GM23338 (cell line): ENCODE measurements around the gene TAAR5. TPM values are rescaled to one million over a fixed set of nuclear protein-coding genes. Genes with fewer than 3 reads are reported as not detected.
"Not testable (repeated sequence)": the region's sequence is repeated elsewhere in the genome, so short reads cannot be mapped to it uniquely, and the experiment has no call there.

ENCODE experiments used
- ATAC-seq: fragments of 200-7000 bp; cut with Tn5 transposase; 3 replicates; pipeline ENCODE4 v1.9.1; 2020
- DNase-seq: peaks from one replicate; pipeline ENCODE4 v3.0.0-alpha.2; 2015; ENCODE audit warnings: low spot score
- H2AFZ ChIP-seq: fragments of 200-600 bp; sonication (generic); 2 replicates; pipeline ENCODE4 v1.8.0; 2016; ENCODE audit warnings: antibody characterized with exemption, mild to moderate bottlenecking, moderate library complexity
- H3F3A ChIP-seq: fragments of 200-600 bp; sonication (generic); replicated peaks from 2 replicates; pipeline ENCODE4 v1.8.0; 2017; ENCODE audit warnings: antibody characterized with exemption, mixed run types, low read depth
- H3K27ac ChIP-seq: fragments of 200-600 bp; sonication (generic); 2 replicates; pipeline ENCODE4 v1.6.1; 2016; ENCODE audit warnings: low read depth
- H3K27me3 ChIP-seq: fragments of 200-600 bp; sonication (generic); 2 replicates; pipeline ENCODE4 v1.8.0; 2016; ENCODE audit warnings: mild to moderate bottlenecking, mixed run types, moderate library complexity; ENCODE audit not compliant: insufficient read depth
- H3K36me3 ChIP-seq: fragments of 200-600 bp; sonication (generic); 2 replicates; pipeline ENCODE4 v1.8.0; 2016; ENCODE audit warnings: mild to moderate bottlenecking; ENCODE audit not compliant: insufficient read depth
- H3K4me1 ChIP-seq: fragments of 200-600 bp; sonication (generic); 2 replicates; pipeline ENCODE4 v1.8.0; 2016; ENCODE audit warnings: mild to moderate bottlenecking, moderate library complexity; ENCODE audit not compliant: insufficient read depth
- H3K4me2 ChIP-seq: fragments of 200-600 bp; sonication (generic); 2 replicates; pipeline ENCODE4 v1.7.1; 2017; ENCODE audit warnings: mixed run types
- H3K4me3 ChIP-seq: fragments of 200-600 bp; sonication (generic); 2 replicates; pipeline ENCODE4 v1.6.1; 2016; ENCODE audit warnings: mixed run types
- H3K79me2 ChIP-seq: fragments of 200-600 bp; sonication (generic); replicated peaks from 2 replicates; pipeline ENCODE4 v1.8.0; 2017; ENCODE audit warnings: mild to moderate bottlenecking; ENCODE audit not compliant: insufficient read depth
- H3K9me2 ChIP-seq: fragments of 200-600 bp; sonication (generic); 2 replicates; pipeline ENCODE4 v1.8.0; 2017; ENCODE audit not compliant: insufficient read depth
- H4K20me1 ChIP-seq: fragments of 200-600 bp; sonication (generic); replicated peaks from 2 replicates; pipeline ENCODE4 v1.8.0; 2017; ENCODE audit warnings: mild to moderate bottlenecking; ENCODE audit not compliant: insufficient read depth
- H3K27ac Mint-ChIP-seq: 2 replicates; pipeline ENCODE4 v1.8.0; 2020; ENCODE audit warnings: inconsistent platforms, mild to moderate bottlenecking, moderate library complexity, mixed read lengths
- H3K27me3 Mint-ChIP-seq: 3 replicates; pipeline ENCODE4 v1.8.0; 2022; ENCODE audit warnings: low read depth, mild to moderate bottlenecking, moderate library complexity, mixed read lengths, inconsistent platforms; ENCODE audit not compliant: insufficient read depth, poor library complexity
- H3K36me3 Mint-ChIP-seq: 3 replicates; pipeline ENCODE4 v1.8.0; 2021; ENCODE audit warnings: low read depth, mild to moderate bottlenecking, inconsistent platforms, moderate library complexity, mixed read lengths
- H3K4me1 Mint-ChIP-seq: 3 replicates; pipeline ENCODE4 v1.8.0; 2020; ENCODE audit warnings: mild to moderate bottlenecking, inconsistent platforms, mixed read lengths
- H3K4me3 Mint-ChIP-seq: 3 replicates; pipeline ENCODE4 v1.8.0; 2021; ENCODE audit warnings: moderate library complexity, mild to moderate bottlenecking, inconsistent platforms, mixed read lengths
- H3K9me3 Mint-ChIP-seq: 3 replicates; pipeline ENCODE4 v1.8.0; 2020; ENCODE audit warnings: moderate library complexity, mild to moderate bottlenecking, inconsistent platforms, mixed read lengths
- CREB1 ChIP-seq: fragments of 250-450 bp; sonication (Bioruptor Pico); IDR thresholded peaks from 2 replicates; pipeline ENCODE4 v1.5.0; 2020; ENCODE audit warnings: low read depth, mild to moderate bottlenecking, moderate library complexity
- EZH2phosphoT487 ChIP-seq: fragments of 200-600 bp; sonication (generic); IDR thresholded peaks from one replicate; pipeline ENCODE4 v1.8.1; 2018; ENCODE audit warnings: antibody characterized with exemption; ENCODE audit not compliant: unreplicated experiment
- JUNB ChIP-seq: IDR thresholded peaks from one replicate; pipeline ENCODE4 v1.6.1; 2016; ENCODE audit warnings: antibody characterized with exemption; ENCODE audit not compliant: unreplicated experiment
- POLR2AphosphoS5 ChIP-seq: IDR thresholded peaks from 2 replicates; pipeline ENCODE4 v1.6.1; 2016; ENCODE audit warnings: antibody characterized with exemption, low read depth
- STAT1 ChIP-seq: IDR thresholded peaks from one replicate; pipeline ENCODE4 v1.6.1; 2016; ENCODE audit warnings: antibody characterized with exemption; ENCODE audit not compliant: unreplicated experiment
- ZNF331 ChIP-seq: fragments of 250-450 bp; sonication (Bioruptor Pico); IDR thresholded peaks from 2 replicates; pipeline ENCODE4 v1.5.0; 2020; ENCODE audit warnings: low read depth, mild to moderate bottlenecking, moderate library complexity
- long read RNA-seq: library from polyadenylated mRNA; unstranded; transcript quantifications from one replicate; pipeline ENCODE4 v2.0.0, GENCODE V29; 2020; ENCODE audit not compliant: unreplicated experiment
- polyA plus RNA-seq: library from polyadenylated mRNA; unstranded; fragments of >200 nt; fragmentation: Nextera tagmentation; extraction: Ambion mirVana; gene quantifications from 2 replicates; pipeline ENCODE4 v1.2.1, GENCODE V29; 2016
- total RNA-seq: library from RNA; depleted of rRNA; stranded (reverse); fragments of >200 nt; shearing (Covaris generic); gene quantifications from 2 replicates; pipeline ENCODE4 v1.2.3, GENCODE V29; 2014; rRNA removed
- TF ChIP-seq, protein P1 (sequence below): IDR thresholded peaks from one replicate; pipeline ENCODE4 v1.6.1; 2018; ENCODE audit warnings: antibody characterized with exemption; ENCODE audit not compliant: unreplicated experiment
- TF ChIP-seq, protein P2 (sequence below): IDR thresholded peaks from 2 replicates; pipeline ENCODE4 v1.6.1; 2016; ENCODE audit warnings: antibody characterized with exemption
- TF ChIP-seq, protein P3 (sequence below), 2 experiments: fragments of 200-600 bp in 1 of 2; sonication (generic) in 1 of 2; conservative IDR thresholded peaks; 2 replicates each; pipeline versions ENCODE4 v1.5.1 to v1.6.1; 2016 to 2017; ENCODE audit warnings: antibody characterized with exemption in 2 of 2, low read depth in 2 of 2, mild to moderate bottlenecking in 2 of 2, moderate library complexity in 1 of 2
- TF ChIP-seq, protein P4 (sequence below): fragments of 250-450 bp; sonication (Bioruptor Pico); IDR thresholded peaks from 2 replicates; pipeline ENCODE4 v1.5.0; 2020; ENCODE audit warnings: mild to moderate bottlenecking, moderate library complexity

TAAR5 gene
- total RNA-seq (not detected in 2 replicates), polyA plus RNA-seq (not detected in 2 replicates)
- long read RNA-seq: 0 reads

- no peaks in the 10 kb centered on the region for H3K27me3 ChIP-seq
- no peak within 1 kb of the TSS for H3K27ac Mint-ChIP-seq
- H3K79me2 ChIP-seq: no peaks in the 10 kb centered on the region
- no peaks in the 10 kb centered on the region for H3K36me3 ChIP-seq
- peaks cover 2% of the 10 kb centered on the region for H3K27me3 Mint-ChIP-seq
- ATAC-seq (no peak), DNase-seq (no peak)
- H3K27ac ChIP-seq: no peak within 1 kb of the TSS
- no peaks in the 10 kb centered on the region for H3K9me3 Mint-ChIP-seq
- H4K20me1 ChIP-seq: no peaks in the 10 kb centered on the region
- no peaks in the 10 kb centered on the region for H3K36me3 Mint-ChIP-seq
- no peak for TF ChIP-seq POLR2AphosphoS5
- TF ChIP-seq, protein P1, sequence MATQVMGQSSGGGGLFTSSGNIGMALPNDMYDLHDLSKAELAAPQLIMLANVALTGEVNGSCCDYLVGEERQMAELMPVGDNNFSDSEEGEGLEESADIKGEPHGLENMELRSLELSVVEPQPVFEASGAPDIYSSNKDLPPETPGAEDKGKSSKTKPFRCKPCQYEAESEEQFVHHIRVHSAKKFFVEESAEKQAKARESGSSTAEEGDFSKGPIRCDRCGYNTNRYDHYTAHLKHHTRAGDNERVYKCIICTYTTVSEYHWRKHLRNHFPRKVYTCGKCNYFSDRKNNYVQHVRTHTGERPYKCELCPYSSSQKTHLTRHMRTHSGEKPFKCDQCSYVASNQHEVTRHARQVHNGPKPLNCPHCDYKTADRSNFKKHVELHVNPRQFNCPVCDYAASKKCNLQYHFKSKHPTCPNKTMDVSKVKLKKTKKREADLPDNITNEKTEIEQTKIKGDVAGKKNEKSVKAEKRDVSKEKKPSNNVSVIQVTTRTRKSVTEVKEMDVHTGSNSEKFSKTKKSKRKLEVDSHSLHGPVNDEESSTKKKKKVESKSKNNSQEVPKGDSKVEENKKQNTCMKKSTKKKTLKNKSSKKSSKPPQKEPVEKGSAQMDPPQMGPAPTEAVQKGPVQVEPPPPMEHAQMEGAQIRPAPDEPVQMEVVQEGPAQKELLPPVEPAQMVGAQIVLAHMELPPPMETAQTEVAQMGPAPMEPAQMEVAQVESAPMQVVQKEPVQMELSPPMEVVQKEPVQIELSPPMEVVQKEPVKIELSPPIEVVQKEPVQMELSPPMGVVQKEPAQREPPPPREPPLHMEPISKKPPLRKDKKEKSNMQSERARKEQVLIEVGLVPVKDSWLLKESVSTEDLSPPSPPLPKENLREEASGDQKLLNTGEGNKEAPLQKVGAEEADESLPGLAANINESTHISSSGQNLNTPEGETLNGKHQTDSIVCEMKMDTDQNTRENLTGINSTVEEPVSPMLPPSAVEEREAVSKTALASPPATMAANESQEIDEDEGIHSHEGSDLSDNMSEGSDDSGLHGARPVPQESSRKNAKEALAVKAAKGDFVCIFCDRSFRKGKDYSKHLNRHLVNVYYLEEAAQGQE: no peak
- TF ChIP-seq STAT1: no peak
- TF ChIP-seq, protein P2, sequence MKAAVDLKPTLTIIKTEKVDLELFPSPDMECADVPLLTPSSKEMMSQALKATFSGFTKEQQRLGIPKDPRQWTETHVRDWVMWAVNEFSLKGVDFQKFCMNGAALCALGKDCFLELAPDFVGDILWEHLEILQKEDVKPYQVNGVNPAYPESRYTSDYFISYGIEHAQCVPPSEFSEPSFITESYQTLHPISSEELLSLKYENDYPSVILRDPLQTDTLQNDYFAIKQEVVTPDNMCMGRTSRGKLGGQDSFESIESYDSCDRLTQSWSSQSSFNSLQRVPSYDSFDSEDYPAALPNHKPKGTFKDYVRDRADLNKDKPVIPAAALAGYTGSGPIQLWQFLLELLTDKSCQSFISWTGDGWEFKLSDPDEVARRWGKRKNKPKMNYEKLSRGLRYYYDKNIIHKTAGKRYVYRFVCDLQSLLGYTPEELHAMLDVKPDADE: no peak
- no peak for TF ChIP-seq CREB1 (CRISPR knock-in tag)
- TF ChIP-seq, protein P3, sequence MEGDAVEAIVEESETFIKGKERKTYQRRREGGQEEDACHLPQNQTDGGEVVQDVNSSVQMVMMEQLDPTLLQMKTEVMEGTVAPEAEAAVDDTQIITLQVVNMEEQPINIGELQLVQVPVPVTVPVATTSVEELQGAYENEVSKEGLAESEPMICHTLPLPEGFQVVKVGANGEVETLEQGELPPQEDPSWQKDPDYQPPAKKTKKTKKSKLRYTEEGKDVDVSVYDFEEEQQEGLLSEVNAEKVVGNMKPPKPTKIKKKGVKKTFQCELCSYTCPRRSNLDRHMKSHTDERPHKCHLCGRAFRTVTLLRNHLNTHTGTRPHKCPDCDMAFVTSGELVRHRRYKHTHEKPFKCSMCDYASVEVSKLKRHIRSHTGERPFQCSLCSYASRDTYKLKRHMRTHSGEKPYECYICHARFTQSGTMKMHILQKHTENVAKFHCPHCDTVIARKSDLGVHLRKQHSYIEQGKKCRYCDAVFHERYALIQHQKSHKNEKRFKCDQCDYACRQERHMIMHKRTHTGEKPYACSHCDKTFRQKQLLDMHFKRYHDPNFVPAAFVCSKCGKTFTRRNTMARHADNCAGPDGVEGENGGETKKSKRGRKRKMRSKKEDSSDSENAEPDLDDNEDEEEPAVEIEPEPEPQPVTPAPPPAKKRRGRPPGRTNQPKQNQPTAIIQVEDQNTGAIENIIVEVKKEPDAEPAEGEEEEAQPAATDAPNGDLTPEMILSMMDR (conservative IDR thresholded peaks at IDR 0.05; ENCODE audit: low read depth in 2 of 2): no peak
- TF ChIP-seq, protein P4, sequence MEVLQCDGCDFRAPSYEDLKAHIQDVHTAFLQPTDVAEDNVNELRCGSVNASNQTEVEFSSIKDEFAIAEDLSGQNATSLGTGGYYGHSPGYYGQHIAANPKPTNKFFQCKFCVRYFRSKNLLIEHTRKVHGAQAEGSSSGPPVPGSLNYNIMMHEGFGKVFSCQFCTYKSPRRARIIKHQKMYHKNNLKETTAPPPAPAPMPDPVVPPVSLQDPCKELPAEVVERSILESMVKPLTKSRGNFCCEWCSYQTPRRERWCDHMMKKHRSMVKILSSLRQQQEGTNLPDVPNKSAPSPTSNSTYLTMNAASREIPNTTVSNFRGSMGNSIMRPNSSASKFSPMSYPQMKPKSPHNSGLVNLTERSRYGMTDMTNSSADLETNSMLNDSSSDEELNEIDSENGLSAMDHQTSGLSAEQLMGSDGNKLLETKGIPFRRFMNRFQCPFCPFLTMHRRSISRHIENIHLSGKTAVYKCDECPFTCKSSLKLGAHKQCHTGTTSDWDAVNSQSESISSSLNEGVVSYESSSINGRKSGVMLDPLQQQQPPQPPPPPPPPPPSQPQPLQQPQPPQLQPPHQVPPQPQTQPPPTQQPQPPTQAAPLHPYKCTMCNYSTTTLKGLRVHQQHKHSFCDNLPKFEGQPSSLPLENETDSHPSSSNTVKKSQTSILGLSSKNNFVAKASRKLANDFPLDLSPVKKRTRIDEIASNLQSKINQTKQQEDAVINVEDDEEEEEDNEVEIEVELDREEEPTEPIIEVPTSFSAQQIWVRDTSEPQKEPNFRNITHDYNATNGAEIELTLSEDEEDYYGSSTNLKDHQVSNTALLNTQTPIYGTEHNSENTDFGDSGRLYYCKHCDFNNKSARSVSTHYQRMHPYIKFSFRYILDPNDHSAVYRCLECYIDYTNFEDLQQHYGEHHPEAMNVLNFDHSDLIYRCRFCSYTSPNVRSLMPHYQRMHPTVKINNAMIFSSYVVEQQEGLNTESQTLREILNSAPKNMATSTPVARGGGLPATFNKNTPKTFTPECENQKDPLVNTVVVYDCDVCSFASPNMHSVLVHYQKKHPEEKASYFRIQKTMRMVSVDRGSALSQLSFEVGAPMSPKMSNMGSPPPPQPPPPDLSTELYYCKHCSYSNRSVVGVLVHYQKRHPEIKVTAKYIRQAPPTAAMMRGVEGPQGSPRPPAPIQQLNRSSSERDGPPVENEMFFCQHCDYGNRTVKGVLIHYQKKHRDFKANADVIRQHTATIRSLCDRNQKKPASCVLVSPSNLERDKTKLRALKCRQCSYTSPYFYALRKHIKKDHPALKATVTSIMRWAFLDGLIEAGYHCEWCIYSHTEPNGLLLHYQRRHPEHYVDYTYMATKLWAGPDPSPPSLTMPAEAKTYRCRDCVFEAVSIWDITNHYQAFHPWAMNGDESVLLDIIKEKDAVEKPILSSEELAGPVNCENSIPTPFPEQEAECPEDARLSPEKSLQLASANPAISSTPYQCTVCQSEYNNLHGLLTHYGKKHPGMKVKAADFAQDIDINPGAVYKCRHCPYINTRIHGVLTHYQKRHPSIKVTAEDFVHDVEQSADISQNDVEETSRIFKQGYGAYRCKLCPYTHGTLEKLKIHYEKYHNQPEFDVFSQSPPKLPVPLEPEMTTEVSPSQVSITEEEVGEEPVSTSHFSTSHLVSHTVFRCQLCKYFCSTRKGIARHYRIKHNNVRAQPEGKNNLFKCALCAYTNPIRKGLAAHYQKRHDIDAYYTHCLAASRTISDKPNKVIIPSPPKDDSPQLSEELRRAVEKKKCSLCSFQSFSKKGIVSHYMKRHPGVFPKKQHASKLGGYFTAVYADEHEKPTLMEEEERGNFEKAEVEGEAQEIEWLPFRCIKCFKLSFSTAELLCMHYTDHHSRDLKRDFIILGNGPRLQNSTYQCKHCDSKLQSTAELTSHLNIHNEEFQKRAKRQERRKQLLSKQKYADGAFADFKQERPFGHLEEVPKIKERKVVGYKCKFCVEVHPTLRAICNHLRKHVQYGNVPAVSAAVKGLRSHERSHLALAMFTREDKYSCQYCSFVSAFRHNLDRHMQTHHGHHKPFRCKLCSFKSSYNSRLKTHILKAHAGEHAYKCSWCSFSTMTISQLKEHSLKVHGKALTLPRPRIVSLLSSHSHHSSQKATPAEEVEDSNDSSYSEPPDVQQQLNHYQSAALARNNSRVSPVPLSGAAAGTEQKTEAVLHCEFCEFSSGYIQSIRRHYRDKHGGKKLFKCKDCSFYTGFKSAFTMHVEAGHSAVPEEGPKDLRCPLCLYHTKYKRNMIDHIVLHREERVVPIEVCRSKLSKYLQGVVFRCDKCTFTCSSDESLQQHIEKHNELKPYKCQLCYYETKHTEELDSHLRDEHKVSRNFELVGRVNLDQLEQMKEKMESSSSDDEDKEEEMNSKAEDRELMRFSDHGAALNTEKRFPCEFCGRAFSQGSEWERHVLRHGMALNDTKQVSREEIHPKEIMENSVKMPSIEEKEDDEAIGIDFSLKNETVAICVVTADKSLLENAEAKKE (CRISPR knock-in tag): no peak
- TF ChIP-seq JUNB: no peak
- TF ChIP-seq EZH2phosphoT487: no peak
- TF ChIP-seq ZNF331 (CRISPR knock-in tag): no peak
- no peaks in the 10 kb centered on the region for H3K4me1 Mint-ChIP-seq
- H3F3A ChIP-seq: no peaks in the 10 kb centered on the region
- no peaks in the 10 kb centered on the region for H3K9me2 ChIP-seq
- H3K4me1 ChIP-seq: no peaks in the 10 kb centered on the region
- H3K4me2 ChIP-seq: no peak within 1 kb of the TSS
- no peak within 1 kb of the TSS for H2AFZ ChIP-seq
- H3K4me3 Mint-ChIP-seq: no peak within 1 kb of the TSS
- H3K4me3 ChIP-seq: no peak within 1 kb of the TSS
Measured at GRCh38 chr6:132589454-132589853, at the start of gene TAAR5. Gene TAAR5, minus strand, starts transcription at chr6:132589741. Its CDS starts 55 bp downstream, at chr6:132589686.

GRCh38 chr6:132637135-132637534 lies 47.6 kb upstream of the TAAR5 start:
- not testable (repeated sequence) for H3K36me3 Mint-ChIP-seq, DNase-seq, ATAC-seq, H2AFZ ChIP-seq, H3K4me3 ChIP-seq, H3K36me3 ChIP-seq, H3K27ac Mint-ChIP-seq, H3K9me2 ChIP-seq, H3F3A ChIP-seq, H3K79me2 ChIP-seq, H3K27me3 Mint-ChIP-seq, H4K20me1 ChIP-seq, H3K4me2 ChIP-seq, H3K27ac ChIP-seq, H3K4me3 Mint-ChIP-seq, H3K27me3 ChIP-seq, H3K9me3 Mint-ChIP-seq
- H3K4me1 Mint-ChIP-seq: peaks cover 11% of the 10 kb centered on the region
- peaks cover 10% of the 10 kb centered on the region; the same call in 1 of the 2 replicates for H3K4me1 ChIP-seq
